Activated CD4-positive, CD25-positive, alpha-beta regulatory T cell treated with anti-CD3 and anti-CD28 coated beads, Interleukin-2, amount 50 U/mL, for 16 hours (primary cell): ENCODE data around the gene GNRHR.
A peak's percentile ranks its signal among the peaks of the same experiment; 100 is the strongest.
"Not testable (repeated sequence)": the region's sequence is repeated elsewhere in the genome, so short reads cannot be mapped to it uniquely, and the experiment has no call there.

Experiments
- DNase-seq: peaks from one replicate; pipeline ENCODE4 v3.0.0-alpha.2; 2020; ENCODE audit warnings: low read depth, low spot score

The GNRHR gene

DNA sequence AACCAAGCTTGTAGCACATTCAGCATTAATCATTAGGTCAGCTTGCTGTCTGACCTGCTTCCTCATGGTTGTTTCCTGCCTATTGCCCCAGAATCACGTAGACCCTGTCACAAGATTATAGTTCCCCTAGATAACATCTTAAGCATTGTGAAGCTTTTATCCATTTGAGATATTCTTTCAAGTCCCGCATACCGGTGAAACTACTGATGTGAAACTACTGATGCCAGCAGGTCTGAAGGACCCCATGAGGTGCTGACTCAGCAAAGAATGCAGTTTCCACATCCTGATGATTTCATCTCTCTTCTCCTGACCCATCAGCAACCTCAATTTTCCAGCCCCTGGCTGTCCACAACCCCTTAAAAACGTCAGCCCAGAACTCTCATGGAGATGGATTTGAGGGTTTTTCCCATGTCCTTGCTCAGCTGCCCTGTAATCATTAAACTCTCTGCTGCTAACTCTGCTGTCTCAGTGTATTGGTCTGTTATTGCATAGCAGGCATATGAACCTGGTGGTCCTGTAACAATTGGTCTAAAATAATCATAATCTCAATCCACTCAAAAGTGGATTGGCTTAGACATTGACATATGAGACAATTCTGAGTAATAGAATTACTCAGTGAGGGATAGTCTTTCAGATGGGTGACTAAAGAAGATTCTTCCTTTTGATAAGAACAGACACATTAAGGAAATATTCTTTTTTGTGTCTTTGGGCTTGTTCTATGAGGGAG, 26.9 kb downstream of the GNRHR start:
- DNase-seq = no peak

GRCh38 chr4:67725981-67726380, 28.2 kb downstream of the GNRHR start:
- DNase-seq = no peak

DNA sequence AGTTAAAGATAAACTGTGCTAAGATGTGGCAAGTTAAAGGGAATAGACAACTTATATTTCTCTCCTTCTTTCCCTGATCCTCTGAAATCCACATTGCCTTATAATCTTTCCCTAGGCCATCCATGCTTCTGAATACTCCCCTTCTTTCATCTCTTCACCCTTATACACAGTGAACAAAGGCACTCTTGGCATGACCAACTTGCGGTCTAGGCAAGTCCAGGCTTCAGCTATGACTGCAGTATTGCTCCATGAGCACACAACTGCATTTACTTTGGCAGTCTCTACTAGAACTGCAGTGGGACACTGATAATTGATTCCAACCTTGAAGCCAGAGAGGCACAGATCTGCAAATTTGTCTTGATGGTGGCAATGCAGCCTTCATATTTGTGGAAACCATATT, 29.1 kb downstream of the GNRHR start:
- no peak for DNase-seq

GRCh38 chr4:67723949-67724348, 30.2 kb downstream of the GNRHR start:
- no peak for DNase-seq

DNA sequence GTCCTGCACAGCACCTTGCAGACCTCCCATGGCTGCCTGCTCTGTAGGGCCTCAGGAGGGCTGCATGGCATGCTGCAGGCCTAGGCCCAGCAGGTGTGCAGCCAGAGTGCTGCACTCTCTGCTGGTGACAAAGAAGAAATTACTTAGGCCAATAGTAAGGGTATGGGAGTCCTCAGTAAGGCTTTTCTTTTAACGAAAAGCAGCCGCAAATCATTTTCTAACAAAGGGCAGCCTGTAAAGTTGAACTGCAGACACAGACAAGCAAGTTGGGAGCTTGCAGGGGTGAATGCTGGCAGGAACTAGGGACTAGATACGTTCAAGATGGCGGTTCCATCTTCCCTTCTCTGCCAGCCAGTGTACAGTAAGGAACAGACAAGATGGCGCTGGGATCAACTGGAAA, 30.8 kb downstream of the GNRHR start:
- DNase-seq = no peak

DNA sequence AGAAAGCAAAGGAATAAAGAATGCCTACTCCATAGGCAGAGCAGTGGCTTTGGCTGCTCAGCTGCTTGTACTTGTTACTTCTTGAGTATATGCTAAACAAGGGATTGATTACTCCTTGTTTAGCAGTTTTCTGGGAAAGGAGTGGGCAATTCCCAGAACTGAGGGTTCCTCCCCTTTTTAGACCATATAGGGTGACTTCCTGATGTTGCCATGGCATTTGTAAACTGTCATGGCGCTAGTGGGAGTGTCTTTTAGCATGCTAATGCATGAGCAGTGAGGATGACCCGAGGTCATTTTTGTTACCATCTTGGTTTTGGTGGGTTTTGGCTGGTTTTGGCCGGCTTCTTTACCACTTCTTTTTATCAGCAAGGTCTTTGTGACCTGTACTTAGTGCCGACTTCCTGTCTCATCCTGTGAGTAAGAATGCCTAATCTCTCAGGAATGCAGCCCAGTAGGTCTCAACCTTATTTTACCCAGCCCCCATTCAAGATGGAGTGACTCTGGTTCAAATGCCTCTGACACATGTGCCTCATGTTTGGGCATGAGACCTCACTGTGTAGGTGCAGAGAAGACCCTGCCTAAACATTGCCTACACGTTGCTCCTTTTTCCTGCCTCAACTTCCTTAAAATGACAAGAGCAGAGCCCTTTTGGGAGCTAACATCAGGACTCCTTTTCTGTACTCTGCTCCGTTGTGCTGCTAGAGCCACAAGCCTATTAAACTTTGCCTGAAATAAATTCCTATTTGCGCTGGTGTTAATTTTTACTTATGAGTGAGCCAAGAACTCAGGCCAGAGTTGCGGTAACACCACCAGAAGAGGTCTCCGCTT, 32.2 kb downstream of the GNRHR start:
- DNase-seq = no peak

DNA sequence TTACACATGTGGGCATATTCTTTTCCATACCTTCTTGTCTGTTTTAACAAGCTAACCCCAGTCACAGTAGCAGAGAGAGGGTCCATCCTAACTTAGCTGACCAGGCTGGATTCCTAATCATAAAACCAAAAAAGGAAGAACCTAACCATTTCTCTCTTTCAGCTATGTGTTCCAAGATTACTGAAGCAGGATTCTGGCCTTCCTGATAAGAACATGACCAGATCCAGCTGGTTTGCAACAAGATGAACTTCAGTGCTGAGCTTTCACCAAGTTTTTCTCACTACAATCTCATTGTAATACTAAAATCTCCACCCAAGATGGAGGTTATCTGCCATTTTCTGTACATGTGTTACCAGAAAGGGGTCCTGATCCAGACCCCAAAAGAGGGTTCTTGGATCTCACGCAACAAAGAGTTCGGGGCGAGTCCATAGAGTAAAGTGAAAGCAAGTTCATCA, 32.8 kb downstream of the GNRHR start:
- no peak for DNase-seq

GRCh38 chr4:67719953-67720617, 34.1 kb downstream of the GNRHR start:
- DNase-seq = no peak

DNA sequence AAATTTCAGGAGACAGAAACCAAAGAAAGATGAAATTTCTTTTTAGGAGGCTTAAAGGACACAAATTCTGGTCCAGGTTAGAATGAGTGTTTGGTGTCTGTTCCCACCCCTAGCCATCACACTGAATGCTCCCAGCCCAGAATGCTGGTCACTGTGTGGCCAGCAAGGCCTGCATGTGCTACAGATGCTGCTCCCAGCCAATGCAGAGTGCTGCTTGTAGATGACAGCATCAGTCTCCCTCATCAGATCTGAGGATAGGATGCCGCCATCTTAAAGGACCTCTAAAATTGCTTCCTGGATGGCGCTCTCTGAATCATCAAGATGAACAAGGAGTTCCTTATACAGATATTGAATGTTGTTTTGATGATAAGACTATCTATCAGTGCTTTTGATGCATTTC, 35.3 kb downstream of the GNRHR start:
- no peak for DNase-seq

DNA sequence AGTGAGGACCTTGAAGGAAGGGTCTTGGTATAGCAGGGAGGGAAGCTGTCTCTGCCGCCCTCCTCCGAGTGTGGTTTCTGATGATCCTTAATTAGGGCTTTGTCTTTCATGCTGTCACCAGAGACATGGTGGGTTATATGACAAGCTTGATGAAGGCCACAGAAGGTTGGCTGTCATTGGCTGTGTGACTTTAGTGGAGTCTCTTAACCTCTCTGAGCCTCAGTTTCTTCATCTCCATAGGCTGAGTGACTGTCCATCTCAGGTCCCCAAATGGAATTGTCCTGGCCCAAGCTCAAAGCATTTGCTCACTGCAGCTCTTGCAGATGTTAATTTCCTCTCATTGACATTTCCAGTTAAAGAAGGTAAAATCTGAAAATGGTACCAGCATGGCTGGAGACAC, 36.6 kb downstream of the GNRHR start:
- DNase-seq = no peak

DNA sequence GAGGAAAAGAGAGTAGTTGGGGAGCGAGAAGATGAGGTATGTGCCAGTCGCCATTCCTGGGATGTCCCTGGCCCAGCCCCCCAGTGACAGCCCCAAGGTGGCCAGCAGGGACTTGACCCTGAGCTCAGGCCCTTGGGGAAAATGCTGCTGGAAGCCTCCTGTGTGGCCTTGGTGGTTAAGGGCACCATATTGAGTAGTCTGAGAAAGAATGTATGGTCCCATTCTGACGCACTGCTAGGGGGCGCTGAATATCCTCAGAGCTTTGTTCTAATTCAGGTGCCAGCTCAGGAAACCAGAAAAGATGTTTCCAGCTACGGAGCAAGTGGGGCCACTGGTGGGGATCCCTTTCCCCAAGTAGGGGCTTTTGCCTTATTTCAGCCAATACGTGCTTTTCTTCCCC, 39.2 kb downstream of the GNRHR start:
- no peak for DNase-seq

- no peak for DNase-seq
These were observed 40.0 kb downstream of the GNRHR start for GRCh38 chr4:67714248-67714583.

DNA sequence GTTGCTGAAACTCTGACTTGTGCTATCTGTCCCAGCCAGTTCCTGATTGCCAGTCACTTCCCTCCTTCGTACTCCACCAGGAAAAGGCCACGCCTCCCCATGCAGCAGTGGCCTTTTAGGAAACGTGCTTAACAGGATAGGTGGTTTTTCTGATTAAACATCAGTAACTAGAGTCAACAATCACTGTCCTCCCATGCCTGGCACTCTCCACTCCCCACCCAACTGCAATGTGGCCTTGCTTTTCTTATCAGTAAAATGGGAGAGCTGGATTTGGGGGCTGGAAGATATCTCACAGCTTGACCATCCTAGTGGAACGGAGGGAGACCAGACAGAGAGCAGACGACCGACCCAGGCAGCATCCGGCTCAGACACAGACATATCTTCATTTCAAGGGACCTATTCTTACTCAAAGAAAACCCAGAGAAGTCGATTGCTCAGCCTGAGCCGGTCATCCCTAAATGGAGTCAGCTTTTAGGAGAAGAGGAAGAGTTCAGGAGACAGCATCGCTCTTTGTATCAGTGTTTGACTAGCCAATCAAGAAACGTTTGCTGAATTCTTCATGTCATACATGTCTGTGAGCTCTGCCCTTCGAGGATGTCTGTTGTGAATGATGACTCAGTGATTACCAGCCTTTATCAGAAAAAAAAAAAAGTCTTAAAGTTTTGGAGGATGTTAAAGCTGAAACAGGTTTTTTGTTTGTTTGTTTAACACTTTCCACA, 40.5 kb downstream of the GNRHR start:
- no peak for DNase-seq

GRCh38 chr4:67712650-67713528, 41.3 kb downstream of the GNRHR start:
- DNase-seq = no peak

DNA sequence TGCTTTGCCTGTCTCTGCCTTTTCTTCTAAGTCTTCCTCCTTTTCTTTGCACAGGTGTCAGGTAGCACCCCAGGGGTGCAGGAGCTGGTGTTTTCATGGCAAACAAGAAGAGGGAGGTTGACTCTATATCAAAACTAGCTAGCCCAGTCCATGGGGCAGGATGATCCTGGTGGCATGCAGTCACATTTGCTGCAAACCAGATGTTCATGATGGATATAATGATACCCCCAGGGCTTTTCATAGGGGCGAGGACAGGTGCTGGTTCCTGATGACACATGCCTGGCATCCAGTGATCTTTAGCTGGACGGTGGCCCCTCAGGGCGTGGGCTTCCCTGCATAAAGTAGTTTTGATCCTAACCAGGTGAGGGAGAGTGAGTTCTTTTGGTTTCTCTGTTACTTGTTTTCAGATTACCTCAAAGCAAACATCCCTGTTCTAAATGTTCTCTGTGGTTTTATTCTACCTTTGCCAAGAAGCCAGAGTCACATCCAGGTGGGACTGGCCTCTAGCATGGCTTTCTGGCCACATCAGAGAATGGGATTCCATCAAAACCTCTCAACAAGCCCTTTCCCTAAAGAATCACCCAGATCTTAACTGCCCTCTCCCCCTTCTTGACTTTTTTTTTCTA, 42.1 kb downstream of the GNRHR start:
- no peak for DNase-seq

GRCh38 chr4:67706682-67707081, 47.5 kb downstream of the GNRHR start:
- DNase-seq = not testable (repeated sequence)

- DNase-seq = no peak
These were observed 49.3 kb downstream of the GNRHR start for GRCh38 chr4:67704843-67705242.

- no peak for DNase-seq
These were observed 52.0 kb downstream of the GNRHR start for GRCh38 chr4:67702166-67702565.

- DNase-seq = no peak
These were observed 52.7 kb downstream of the GNRHR start for GRCh38 chr4:67701517-67701850.

GRCh38 chr4:67700738-67701516, 53.3 kb downstream of the GNRHR start, which contains the start of gene UBA6:
Gene UBA6, minus strand, starts transcription at chr4:67701155. Its CDS starts 36 bp downstream, at chr4:67701119.
- DNase-seq = peak; percentile 91
